ENCODE measurements around the gene FAM83F. TPM values are rescaled to one million over a fixed set of nuclear protein-coding genes. Genes with fewer than 3 reads are reported as not detected.

Gene FAM83F
- total RNA-seq, 4 donors from 2014 or later: 32.4 to 52.9 (median 41.2) TPM

DNA sequence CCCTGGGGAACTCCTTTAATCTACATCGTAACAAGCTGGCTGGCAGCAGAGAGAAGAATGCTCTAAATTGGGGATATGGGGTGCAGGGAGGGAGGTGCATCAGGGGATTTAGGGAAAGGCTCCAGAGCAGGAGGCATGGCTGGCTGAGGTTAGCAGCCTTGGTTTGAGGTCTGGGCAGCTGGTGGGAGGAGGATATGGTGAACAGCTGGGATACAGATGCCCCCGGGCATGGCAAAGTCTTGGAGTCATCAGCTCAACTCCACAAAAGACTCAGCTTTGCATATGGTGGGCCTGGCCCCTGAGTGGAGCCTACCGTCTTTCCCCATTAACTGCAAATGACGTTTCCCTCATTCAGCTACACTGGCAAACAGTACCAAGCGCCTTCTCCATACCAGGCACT, 5.4 kb downstream of the FAM83F start:
- no peak overlapping the region for H3K4me3 ChIP-seq (ENCODE audit: low read depth, poor library complexity, severe bottlenecking)
- TF ChIP-seq, protein P1, sequence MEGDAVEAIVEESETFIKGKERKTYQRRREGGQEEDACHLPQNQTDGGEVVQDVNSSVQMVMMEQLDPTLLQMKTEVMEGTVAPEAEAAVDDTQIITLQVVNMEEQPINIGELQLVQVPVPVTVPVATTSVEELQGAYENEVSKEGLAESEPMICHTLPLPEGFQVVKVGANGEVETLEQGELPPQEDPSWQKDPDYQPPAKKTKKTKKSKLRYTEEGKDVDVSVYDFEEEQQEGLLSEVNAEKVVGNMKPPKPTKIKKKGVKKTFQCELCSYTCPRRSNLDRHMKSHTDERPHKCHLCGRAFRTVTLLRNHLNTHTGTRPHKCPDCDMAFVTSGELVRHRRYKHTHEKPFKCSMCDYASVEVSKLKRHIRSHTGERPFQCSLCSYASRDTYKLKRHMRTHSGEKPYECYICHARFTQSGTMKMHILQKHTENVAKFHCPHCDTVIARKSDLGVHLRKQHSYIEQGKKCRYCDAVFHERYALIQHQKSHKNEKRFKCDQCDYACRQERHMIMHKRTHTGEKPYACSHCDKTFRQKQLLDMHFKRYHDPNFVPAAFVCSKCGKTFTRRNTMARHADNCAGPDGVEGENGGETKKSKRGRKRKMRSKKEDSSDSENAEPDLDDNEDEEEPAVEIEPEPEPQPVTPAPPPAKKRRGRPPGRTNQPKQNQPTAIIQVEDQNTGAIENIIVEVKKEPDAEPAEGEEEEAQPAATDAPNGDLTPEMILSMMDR (IDR thresholded peaks at IDR 0.05): no peak
- TF ChIP-seq POLR2A (IDR thresholded peaks at IDR 0.05): no peak
- WGBS, 2 donors: 62 to 70% methylated on average over 5 of the region's 5 CpGs
- DNase-seq (ENCODE audit: low spot score in 2 of 2): no peak
- intact Hi-C loops (cut with DNase I; ENCODE audit: low total_unique reads): no loop called here

DNA sequence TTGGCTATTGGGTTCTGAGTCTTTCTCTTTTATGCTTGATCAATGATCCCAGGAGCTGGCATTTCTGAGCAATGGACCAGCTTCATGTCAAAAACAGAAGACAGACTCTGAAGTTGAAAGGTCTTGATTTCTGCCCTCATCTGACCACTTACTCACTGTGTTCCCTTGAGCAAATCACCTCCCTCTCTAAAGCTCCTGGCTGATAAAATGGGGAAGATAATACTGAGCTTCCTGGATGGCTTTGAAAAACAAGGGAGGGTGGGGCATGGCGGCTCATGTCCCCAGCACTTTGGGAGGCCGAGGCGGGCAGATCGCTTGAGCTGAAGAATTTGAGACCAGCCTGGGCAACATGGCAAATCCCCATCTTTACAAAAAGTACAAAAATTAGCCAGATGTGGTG, 6.4 kb downstream of the FAM83F start:
- DNase-seq (ENCODE audit: low spot score in 2 of 2): no peak
- TF ChIP-seq, protein P1 (IDR thresholded peaks at IDR 0.05): no peak
- TF ChIP-seq POLR2A (IDR thresholded peaks at IDR 0.05): no peak
- intact Hi-C loops (cut with DNase I; ENCODE audit: low total_unique reads): no loop called here
- 52 to 54% methylated on average over 4 of the region's 4 CpGs for WGBS, 2 donors
- H3K4me3 ChIP-seq (ENCODE audit: low read depth, poor library complexity, severe bottlenecking): no peak overlapping the region

DNA sequence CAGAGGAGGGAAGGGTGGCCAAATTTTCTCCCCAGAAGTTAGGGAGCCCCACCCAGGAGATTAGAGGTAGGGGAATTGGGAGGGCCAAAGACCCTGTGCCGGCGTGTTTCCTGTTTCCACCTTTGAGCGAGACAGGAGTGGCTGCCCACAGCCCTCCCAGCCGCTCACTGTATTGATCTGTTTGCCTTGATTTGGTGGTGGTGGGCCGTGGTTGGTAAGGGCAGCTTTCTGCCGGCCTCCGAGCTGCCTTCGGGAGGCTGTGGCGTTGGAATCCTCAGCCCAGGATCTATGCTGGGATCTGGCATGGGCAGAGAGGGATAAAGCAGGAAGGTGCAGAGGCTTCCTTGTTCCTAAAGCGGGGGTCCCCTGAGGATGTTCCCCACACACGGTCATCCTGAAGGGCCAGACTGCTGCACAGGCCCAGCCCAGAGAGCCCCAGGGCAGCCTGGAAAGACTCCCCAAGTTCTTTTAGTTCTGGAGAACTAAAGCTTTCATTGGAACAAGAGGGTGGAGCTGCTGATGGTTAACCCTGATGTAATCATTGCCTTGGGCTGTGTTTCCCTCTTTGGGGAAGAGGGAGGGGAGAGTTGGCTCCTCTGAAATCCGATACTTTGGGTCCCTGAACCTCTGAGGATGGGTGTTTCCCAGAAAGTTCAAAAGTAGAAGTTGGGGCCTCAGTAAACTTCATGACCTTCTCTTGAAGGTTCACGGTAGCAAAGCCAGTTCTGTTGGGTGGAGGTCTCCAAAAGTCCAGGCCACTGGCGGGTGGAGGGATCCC, 7.2 kb downstream of the FAM83F start:
- TF ChIP-seq, protein P1 (IDR thresholded peaks at IDR 0.05): no peak
- TF ChIP-seq POLR2A (IDR thresholded peaks at IDR 0.05): no peak
- intact Hi-C loops (cut with DNase I; ENCODE audit: low total_unique reads): no loop called here
- H3K4me3 ChIP-seq (ENCODE audit: low read depth, poor library complexity, severe bottlenecking): no peak overlapping the region
- 53 to 54% methylated on average over 14 of the region's 14 CpGs for WGBS, 2 donors
- DNase-seq (ENCODE audit: low spot score in 2 of 2): no peak

DNA sequence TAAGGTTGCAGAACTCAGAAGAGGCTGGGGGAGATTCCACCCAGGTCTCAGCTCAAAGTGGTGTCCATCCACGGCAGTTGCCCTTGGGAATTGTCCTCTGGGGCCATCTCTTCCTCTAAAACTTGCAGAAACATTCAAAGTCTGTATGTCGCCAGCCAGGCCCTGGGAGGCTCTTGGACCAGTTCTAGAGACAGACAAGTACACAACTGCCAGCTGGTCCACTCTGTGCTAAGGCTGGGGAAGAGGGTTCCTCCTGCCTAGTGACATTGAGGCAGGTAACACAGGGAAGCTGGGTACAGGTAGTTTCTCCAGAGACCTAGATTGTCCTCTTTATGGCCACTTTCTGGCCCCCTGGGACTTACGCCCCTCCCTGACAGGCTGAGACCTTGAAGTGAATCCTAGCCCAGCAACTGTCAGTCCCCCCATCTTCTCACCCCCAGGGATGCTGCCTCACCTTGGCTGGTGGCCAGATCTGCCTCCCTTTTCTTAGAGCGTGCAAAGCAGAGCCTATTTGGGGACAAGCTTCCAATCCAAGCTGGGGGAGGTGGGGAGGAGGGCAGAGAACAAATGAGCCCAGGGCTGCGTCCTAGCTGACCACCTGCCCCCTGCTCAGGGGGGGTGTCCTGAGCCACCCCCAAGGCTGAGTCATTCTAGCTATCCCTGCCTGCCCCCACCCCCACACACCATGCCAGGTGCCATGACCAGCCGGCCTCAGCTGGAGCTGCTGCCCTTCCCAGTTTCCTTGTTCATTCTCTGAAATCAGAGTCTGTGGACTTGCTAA, 8.4 kb downstream of the FAM83F start:
- DNase-seq (ENCODE audit: low spot score in 2 of 2): no peak
- WGBS, 2 donors: 62 to 76% methylated on average over 5 to 6 of the region's 6 CpGs
- intact Hi-C loops (cut with DNase I; ENCODE audit: low total_unique reads): no loop called here
- no peak for TF ChIP-seq POLR2A (IDR thresholded peaks at IDR 0.05)
- TF ChIP-seq, protein P1 (IDR thresholded peaks at IDR 0.05): no peak
- no peak overlapping the region for H3K4me3 ChIP-seq (ENCODE audit: low read depth, poor library complexity, severe bottlenecking)

DNA sequence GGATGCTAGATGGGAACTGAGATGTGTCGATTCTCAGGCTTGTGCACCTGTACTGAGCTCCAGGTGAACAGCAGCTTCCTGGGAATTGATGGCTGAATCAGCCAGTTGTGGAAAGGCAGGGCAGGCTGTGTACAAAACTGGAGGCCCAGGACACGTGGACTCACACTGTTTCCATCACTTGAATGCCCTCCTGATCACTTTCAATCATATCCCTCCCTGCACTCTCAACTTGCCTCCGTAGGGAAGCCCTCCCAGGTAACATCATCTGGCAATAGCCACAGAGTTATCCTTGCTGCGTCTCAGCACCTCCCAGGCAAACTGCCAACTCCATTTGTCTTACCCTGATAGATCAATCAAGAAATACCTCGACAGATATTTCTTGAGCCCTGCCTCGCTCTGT, 10.1 kb downstream of the FAM83F start:
- TF ChIP-seq POLR2A (IDR thresholded peaks at IDR 0.05): no peak
- TF ChIP-seq, protein P1 (IDR thresholded peaks at IDR 0.05): no peak
- DNase-seq (ENCODE audit: low spot score in 2 of 2): no peak
- intact Hi-C loops (cut with DNase I; ENCODE audit: low total_unique reads): no loop called here
- H3K4me3 ChIP-seq (ENCODE audit: low read depth, poor library complexity, severe bottlenecking): no peak overlapping the region
- 42 to 45% methylated on average over 6 of the region's 6 CpGs for WGBS, 2 donors
